Measurements from ENCODE around the gene DERA. TPM values are rescaled to one million over a fixed set of nuclear protein-coding genes. Genes with fewer than 3 reads are reported as not detected.

The DERA gene
- total RNA-seq, 1 experiment from 2014 or later: 40.8 TPM

GRCh38 chr12:15971211-15971610 is 60.1 kb downstream of the DERA start:
- intact Hi-C loops (cut with micrococcal nuclease): no loop called here
- no TSS peak for BruUV-seq (replicated peaks)
- Mint-ChIP-seq H3K36me3 (ENCODE audit: insufficient read depth, unreplicated experiment) (peaks cover 18% of the 10 kb centered on the region), H3K9me3 (ENCODE audit: unreplicated experiment) (no peaks in the 10 kb centered on the region), H3K4me3 (ENCODE audit: unreplicated experiment) (no peak overlapping the region), H3K4me1 (ENCODE audit: insufficient read depth, unreplicated experiment) (no peaks in the 10 kb centered on the region), H3K27ac (ENCODE audit: low read depth, unreplicated experiment) (no peak overlapping the region), H3K27me3 (ENCODE audit: insufficient read depth, unreplicated experiment) (no peaks in the 10 kb centered on the region)
- ChIA-PET POLR2A (no interaction called here), CTCF (no interaction called here)
- no peak for DNase-seq (ENCODE audit: unreplicated experiment)
- TF ChIP-seq CTCF (IDR thresholded peaks at IDR 0.05; ENCODE audit: unreplicated experiment): no peak

- H3K9me3 Mint-ChIP-seq (ENCODE audit: unreplicated experiment): no peaks in the 10 kb centered on the region
- no peak for DNase-seq (ENCODE audit: unreplicated experiment)
- H3K36me3 Mint-ChIP-seq (ENCODE audit: insufficient read depth, unreplicated experiment): peaks cover 23% of the 10 kb centered on the region
- H3K27me3 Mint-ChIP-seq (ENCODE audit: insufficient read depth, unreplicated experiment): no peaks in the 10 kb centered on the region
- H3K27ac Mint-ChIP-seq (ENCODE audit: low read depth, unreplicated experiment): no peak overlapping the region
- no peak overlapping the region for H3K4me3 Mint-ChIP-seq (ENCODE audit: unreplicated experiment)
- CTCF ChIA-PET: interaction anchor here (1.0 kb wide), 1 partner anchor 10 kb away, joined by 3 read pairs; no protein-coding TSS in a partner anchor
- intact Hi-C loops (cut with micrococcal nuclease): no loop called here
- BruUV-seq (replicated peaks): no TSS peak
- TF ChIP-seq CTCF (IDR thresholded peaks at IDR 0.05; ENCODE audit: unreplicated experiment): no peak
- POLR2A ChIA-PET: no interaction called here
- H3K4me1 Mint-ChIP-seq (ENCODE audit: insufficient read depth, unreplicated experiment): no peaks in the 10 kb centered on the region
Measured at GRCh38 chr12:15972894-15973293, 61.8 kb downstream of the DERA start.

GRCh38 chr12:15977999-15978951 is 67.1 kb downstream of the DERA start:
- POLR2A ChIA-PET: interaction anchor here (0.5 to 0.7 kb wide), 2 partner anchors 376 to 747 kb away, joined by 3 read pairs; no protein-coding TSS in a partner anchor
- BruUV-seq (replicated peaks): no TSS peak
- no peaks in the 10 kb centered on the region for H3K27me3 Mint-ChIP-seq (ENCODE audit: insufficient read depth, unreplicated experiment)
- no peak for DNase-seq (ENCODE audit: unreplicated experiment)
- no peak overlapping the region for H3K27ac Mint-ChIP-seq (ENCODE audit: low read depth, unreplicated experiment)
- intact Hi-C loops (cut with micrococcal nuclease): no loop called here
- peaks cover 13% of the 10 kb centered on the region for H3K4me1 Mint-ChIP-seq (ENCODE audit: insufficient read depth, unreplicated experiment)
- no peak overlapping the region for H3K4me3 Mint-ChIP-seq (ENCODE audit: unreplicated experiment)
- H3K9me3 Mint-ChIP-seq (ENCODE audit: unreplicated experiment): no peaks in the 10 kb centered on the region
- CTCF ChIA-PET: interaction anchor here (0.6 to 1.5 kb wide), 2 partner anchors 8 to 108 kb away, joined by 3 to 5 read pairs; no protein-coding TSS in a partner anchor
- peaks cover 18% of the 10 kb centered on the region for H3K36me3 Mint-ChIP-seq (ENCODE audit: insufficient read depth, unreplicated experiment)
- no peak for TF ChIP-seq CTCF (IDR thresholded peaks at IDR 0.05; ENCODE audit: unreplicated experiment)

Measured in MCF 10A (cell line).